K562 (cell line): Measurements from ENCODE around the gene PTPN11. TPM values are rescaled to one million over a fixed set of nuclear protein-coding genes. Genes with fewer than 3 reads are reported as not detected.
A peak's percentile ranks its signal among the peaks of the same experiment; 100 is the strongest.

Experiments
- AFF1 ChIP-seq, 2 experiments: fragments of 450-650 bp; IDR thresholded peaks; 2 replicates each; pipeline ENCODE4 v1.6.1; 2018; ENCODE audit warnings: mild to moderate bottlenecking in 2 of 2, low read depth in 1 of 2; ENCODE audit not compliant: partially characterized antibody in 2 of 2
- CREBBP ChIP-seq: IDR thresholded peaks from one replicate; pipeline ENCODE4 v1.6.1; 2012; ENCODE audit warnings: low read depth, mild to moderate bottlenecking, control low read depth, inconsistent platforms, low read length
- ETV1 ChIP-seq: fragments of 450-650 bp; conservative IDR thresholded peaks from 2 replicates; pipeline ENCODE4 v1.6.1; 2016; ENCODE audit warnings: missing genetic modification characterization, control low read depth, low read depth, missing compliant biosample characterization
- GTF3C2 ChIP-seq: IDR thresholded peaks from 3 replicates; pipeline ENCODE4 v1.6.1; 2011; ENCODE audit warnings: borderline replicate concordance, mild to moderate bottlenecking, moderate library complexity; ENCODE audit not compliant: insufficient read length; ENCODE audit errors: extremely low read depth
- HNRNPL ChIP-seq: fragments of 200-400 bp; formaldehyde crosslinking; IDR thresholded peaks from 2 replicates; pipeline ENCODE4 v1.6.1; 2017; ENCODE audit warnings: low read depth, mild to moderate bottlenecking, low read length
- MCM3 ChIP-seq: fragments of 450-650 bp; IDR thresholded peaks from 2 replicates; pipeline ENCODE4 v1.6.1; 2016
- POLR2G ChIP-seq: fragments of 200-400 bp; formaldehyde crosslinking; IDR thresholded peaks from 2 replicates; pipeline ENCODE4 v1.6.1; 2017; ENCODE audit warnings: low read depth, mild to moderate bottlenecking, antibody characterized with exemption, low read length, moderate library complexity
- RAD21 ChIP-seq, 2 experiments: fragments of 250-450 bp in 1 of 2; fragments of 450-650 bp in 1 of 2; sonication (Bioruptor Pico) in 1 of 2; formaldehyde crosslinking in 1 of 2; IDR thresholded peaks in 1 of 2; conservative IDR thresholded peaks in 1 of 2; 2 replicates each; pipeline versions ENCODE4 v1.4.0 to v1.8.0; 2020 to 2022; ENCODE audit warnings: mild to moderate bottlenecking in 2 of 2, moderate library complexity in 1 of 2
- STAT5B ChIP-seq: fragments of 250-450 bp; sonication (Bioruptor Pico); IDR thresholded peaks from 2 replicates; pipeline ENCODE4 v1.8.0; 2021; ENCODE audit warnings: mild to moderate bottlenecking, inconsistent platforms
- TAF1 ChIP-seq: IDR thresholded peaks from 2 replicates; pipeline ENCODE4 v1.6.1; 2011; ENCODE audit warnings: mild to moderate bottlenecking, low read length, moderate library complexity; ENCODE audit not compliant: insufficient read depth, control insufficient read depth, severe bottlenecking; ENCODE audit errors: extremely low read depth
- TRIM25 ChIP-seq: fragments of 450-650 bp; IDR thresholded peaks from 2 replicates; pipeline ENCODE4 v1.7.0; 2016; ENCODE audit warnings: borderline replicate concordance
- ZBED1 ChIP-seq: IDR thresholded peaks from 2 replicates; pipeline ENCODE4 v1.6.1; 2014
- ZHX1 ChIP-seq: fragments of 150-350 bp; conservative IDR thresholded peaks from 2 replicates; pipeline ENCODE4 v1.6.1; 2014; ENCODE audit warnings: low read length
- ZSCAN32 ChIP-seq: fragments of 450-650 bp; formaldehyde crosslinking; IDR thresholded peaks from 2 replicates; pipeline ENCODE4 v1.4.0; 2020; ENCODE audit warnings: mild to moderate bottlenecking, moderate library complexity
- polyA plus RNA-seq, 8 experiments: library from polyadenylated mRNA; depleted of rRNA in 4 of 8; stranded (reverse) in 5 of 8; unstranded in 3 of 8; fragments of >200 nt; fragmentation: Nextera tagmentation in 2 of 8; fragmentation: Illumina TruSeq in 1 of 8; extraction: Ambion mirVana in 2 of 8; extraction: Trizol in 1 of 8; gene quantifications; 2 replicates each; pipeline versions ENCODE4 v1.2.1 to v1.2.3, GENCODE V29; 2011 to 2014; ENCODE audit warnings: inconsistent platforms in 1 of 8, missing spikeins in 1 of 8
- total RNA-seq, 7 experiments: library from RNA; depleted of rRNA in 6 of 7; stranded (reverse); fragments of >200 nt in 6 of 7; fragmentation: Illumina TruSeq in 2 of 7; extraction: Trizol in 2 of 7; gene quantifications; 2 replicates each; pipeline versions ENCODE4 v1.2.1 to v1.2.3, GENCODE V29; 2011 to 2021; ENCODE audit warnings: low replicate concordance in 1 of 7

The PTPN11 gene
- total and polyA plus RNA-seq, 9 of the 15 experiments (the other 6 are each of a cell fraction or from before 2014, with no cell fraction given): 22.5 to 126 (median 79.7) TPM

GRCh38 chr12:112409064-112409905 lies 9.5 kb upstream of the PTPN11 start, which contains the start of gene RPL6 (continued):
- TF ChIP-seq ZBED1 (peak; percentile 82; the same call in 1 of the 2 replicates), TRIM25 (0 out of 2 replicates have a peak, but pooled peaks have one; percentile 48), STAT5B (CRISPR knock-in tag) (no peak), GTF3C2 (peak; percentile 69), TAF1 (peak; percentile 99), HNRNPL (no peak), RAD21 (CRISPR knock-in tag; conservative IDR thresholded peaks at IDR 0.05 in 1 of 2, IDR thresholded peaks at IDR 0.05 in 1 of 2) (no peak), MCM3 (no peak), CREBBP (no peak), ZSCAN32 (CRISPR knock-in tag) (no peak), AFF1 (IDR thresholded peaks at IDR 0.05; ENCODE audit: low read depth in 1 of 2, partially characterized antibody in 2 of 2) (peak; percentile 78 to 92), ZHX1 (no peak), ETV1 (tag) (peak; percentile 87), POLR2G (peak; percentile 85)
